Left kidney (tissue), 8 donors: ENCODE measurements around the gene CRYZ. TPM values are rescaled to one million over a fixed set of nuclear protein-coding genes. Genes with fewer than 3 reads are reported as not detected.
"Not testable (repeated sequence)": the region's sequence is repeated elsewhere in the genome, so short reads cannot be mapped to it uniquely, and the experiment has no call there.

Experiments used
- DNase-seq: peaks from one replicate; pipeline ENCODE4 v3.0.0-alpha.2; 2013
- long read RNA-seq, 8 donors: transcript quantifications; one replicate each; lab custom pipeline, GENCODE V29; 2026
- polyA plus RNA-seq: library from polyadenylated mRNA; unstranded; fragments of 120-200 nt; gene quantifications from one replicate; pipeline ENCODE4 v1.2.1, GENCODE V29; 2013; ENCODE audit not compliant: insufficient read length

Gene CRYZ
- polyA plus RNA-seq = 197 TPM
- long read RNA-seq, donor 1, transcript CRYZ-201 (9 exons, 1,888 nt) = major isoform, 46 of 140 reads
- long read RNA-seq, donor 1, transcript CRYZ-205 (10 exons, 2,301 nt) = minor isoform, 5 of 140 reads
- long read RNA-seq, donor 1, transcript CRYZ-207 (2 exons, 2,899 nt) = minor isoform, 5 of 140 reads
- long read RNA-seq, donor 1, partial matches to known transcripts = 82 of 140 reads
- long read RNA-seq, donor 1, other reads (novel, unspliced or antisense) = 0 of 140 reads
- long read RNA-seq, donor 2, transcript CRYZ-201 (9 exons, 1,888 nt) = major isoform, 39 of 101 reads
- long read RNA-seq, donor 2, transcript CRYZ-207 (2 exons, 2,899 nt) = minor isoform, 14 of 101 reads
- long read RNA-seq, donor 2, partial matches to known transcripts = 42 of 101 reads
- long read RNA-seq, donor 2, other reads (novel, unspliced or antisense) = 0 of 101 reads
- long read RNA-seq, donor 3, transcript CRYZ-201 (9 exons, 1,888 nt) = major isoform, 35 of 99 reads
- long read RNA-seq, donor 3, transcript CRYZ-207 (2 exons, 2,899 nt) = minor isoform, 8 of 99 reads
- long read RNA-seq, donor 3, partial matches to known transcripts = 49 of 99 reads
- long read RNA-seq, donor 3, other reads (novel, unspliced or antisense) = 0 of 99 reads
- long read RNA-seq, donor 4, partial matches to known transcripts = 0 of 2 reads
- long read RNA-seq, donor 4, other reads (novel, unspliced or antisense) = 0 of 2 reads
- long read RNA-seq, donor 5, transcript CRYZ-201 (9 exons, 1,888 nt) = major isoform, 100 of 268 reads
- long read RNA-seq, donor 5, transcript CRYZ-207 (2 exons, 2,899 nt) = minor isoform, 6 of 268 reads
- long read RNA-seq, donor 5, transcript CRYZ-205 (10 exons, 2,301 nt) = minor isoform, 7 of 268 reads
- long read RNA-seq, donor 5, partial matches to known transcripts = 150 of 268 reads
- long read RNA-seq, donor 5, other reads (novel, unspliced or antisense) = 0 of 268 reads
- long read RNA-seq, donor 6, transcript CRYZ-205 (10 exons, 2,301 nt) = minor isoform, 8 of 144 reads
- long read RNA-seq, donor 6, transcript CRYZ-201 (9 exons, 1,888 nt) = major isoform, 49 of 144 reads
- long read RNA-seq, donor 6, partial matches to known transcripts = 49 of 144 reads
- long read RNA-seq, donor 6, other reads (novel, unspliced or antisense) = 31 of 144 reads
- long read RNA-seq, donor 7, transcript CRYZ-207 (2 exons, 2,899 nt) = minor isoform, 10 of 133 reads
- long read RNA-seq, donor 7, transcript CRYZ-205 (10 exons, 2,301 nt) = minor isoform, 7 of 133 reads
- long read RNA-seq, donor 7, transcript CRYZ-201 (9 exons, 1,888 nt) = major isoform, 62 of 133 reads
- long read RNA-seq, donor 7, transcript CRYZ-203 (8 exons, 1,292 nt) = minor isoform, 6 of 133 reads
- long read RNA-seq, donor 7, partial matches to known transcripts = 48 of 133 reads
- long read RNA-seq, donor 7, other reads (novel, unspliced or antisense) = 0 of 133 reads
- long read RNA-seq, donor 8, transcript CRYZ-201 (9 exons, 1,888 nt) = major isoform, 15 of 53 reads
- long read RNA-seq, donor 8, partial matches to known transcripts = 19 of 53 reads
- long read RNA-seq, donor 8, other reads (novel, unspliced or antisense) = 15 of 53 reads

DNA sequence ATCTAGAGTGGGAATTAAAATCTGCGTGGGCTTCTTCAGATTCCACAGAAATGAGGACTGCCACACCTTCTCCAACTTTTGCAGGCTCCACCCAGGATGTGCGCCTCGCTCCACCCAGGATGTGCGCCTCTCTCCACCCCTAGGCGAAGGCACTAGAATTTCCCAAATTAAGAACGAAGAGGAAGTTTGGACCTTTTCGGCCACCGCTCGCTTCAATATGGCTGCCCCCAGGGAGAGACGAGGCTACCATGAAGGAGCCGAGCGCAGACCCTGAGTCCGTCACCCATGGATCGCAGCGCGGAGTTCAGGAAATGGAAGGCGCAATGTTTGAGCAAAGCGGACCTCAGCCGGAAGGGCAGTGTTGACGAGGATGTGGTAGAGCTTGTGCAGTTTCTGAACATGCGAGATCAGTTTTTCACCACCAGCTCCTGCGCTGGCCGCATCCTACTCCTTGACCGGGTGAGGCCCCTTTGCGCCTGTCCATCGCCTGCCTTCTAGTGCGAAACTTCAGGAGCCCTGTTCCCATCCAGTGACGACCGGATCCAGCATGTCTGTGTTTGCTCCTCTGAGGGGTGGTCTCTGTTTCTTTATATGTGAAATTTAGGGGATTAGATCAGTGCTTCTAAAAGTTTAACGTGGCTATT, at the start of gene CRYZ, which contains the start of gene TYW3:
Gene CRYZ, minus strand, starts transcription at position 91 of the 644 bp plus-strand sequence. CDS start 8,229 bp downstream, outside the sequence.
Gene TYW3, plus strand, starts transcription at position 193 of the 644 bp plus-strand sequence. Its CDS starts 93 bp downstream, at position 286.
- peak; percentile 95 for DNase-seq

DNA sequence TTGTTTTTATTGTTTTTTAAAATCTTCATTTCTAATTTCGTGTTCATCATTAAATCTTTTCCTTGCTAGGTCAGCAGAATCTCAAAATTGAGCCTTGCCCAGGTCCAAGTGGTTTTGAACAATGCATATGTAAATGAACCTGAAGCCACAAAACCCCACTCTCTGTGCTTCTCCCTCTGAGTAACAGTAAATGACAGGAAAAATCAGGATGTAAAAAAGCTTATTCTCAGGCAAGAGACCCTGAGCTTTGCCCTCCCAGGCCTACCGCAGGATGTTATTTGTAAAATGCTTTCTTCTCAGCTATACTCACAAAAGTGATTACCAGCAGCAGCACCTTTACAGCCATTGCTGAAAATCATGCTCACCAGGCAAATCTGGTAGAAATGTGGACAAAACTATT, 47.7 kb upstream of the CRYZ start:
- DNase-seq = no peak

DNA sequence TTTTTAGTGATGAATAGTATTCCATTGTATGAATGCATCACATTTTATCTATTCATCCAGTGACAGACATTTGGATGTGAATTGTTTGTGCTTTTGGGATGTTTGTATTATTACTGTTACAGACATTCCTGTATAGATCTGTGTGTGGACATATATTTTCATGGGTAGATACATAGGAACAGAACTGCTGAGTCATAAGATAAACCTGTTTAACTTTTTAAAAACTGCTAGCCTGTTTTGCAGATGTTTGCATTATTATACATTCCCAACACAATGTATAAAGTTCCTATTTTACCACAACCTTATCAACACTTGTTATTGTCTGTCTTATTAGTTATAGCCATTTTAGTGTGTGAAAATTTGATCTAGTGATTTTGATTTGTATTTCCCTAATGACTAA, 46.9 kb upstream of the CRYZ start:
- no peak for DNase-seq

DNA sequence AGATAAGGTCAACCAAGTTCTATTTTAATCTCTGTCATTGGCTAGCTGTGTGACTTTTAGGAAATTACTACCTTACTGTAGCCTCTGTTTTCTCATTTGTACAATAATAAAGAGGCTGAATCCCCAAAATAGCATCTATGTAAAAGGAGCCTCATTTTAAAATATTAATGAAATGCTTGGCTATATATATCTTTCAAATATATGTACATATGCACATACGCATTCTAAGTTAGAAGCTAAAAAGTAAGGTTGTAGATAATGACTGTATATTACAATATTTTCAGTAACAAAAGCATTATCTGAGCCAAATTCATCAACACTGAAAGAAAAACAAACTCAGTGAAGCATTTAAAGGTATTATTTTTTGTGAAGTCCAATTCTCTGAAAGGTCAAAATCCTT, 44.7 kb upstream of the CRYZ start:
- DNase-seq = no peak

GRCh38 chr1:74775735-74776134, 42.9 kb upstream of the CRYZ start:
- no peak for DNase-seq

- no peak for DNase-seq
Measured at GRCh38 chr1:74773582-74773981, 40.7 kb upstream of the CRYZ start.

DNA sequence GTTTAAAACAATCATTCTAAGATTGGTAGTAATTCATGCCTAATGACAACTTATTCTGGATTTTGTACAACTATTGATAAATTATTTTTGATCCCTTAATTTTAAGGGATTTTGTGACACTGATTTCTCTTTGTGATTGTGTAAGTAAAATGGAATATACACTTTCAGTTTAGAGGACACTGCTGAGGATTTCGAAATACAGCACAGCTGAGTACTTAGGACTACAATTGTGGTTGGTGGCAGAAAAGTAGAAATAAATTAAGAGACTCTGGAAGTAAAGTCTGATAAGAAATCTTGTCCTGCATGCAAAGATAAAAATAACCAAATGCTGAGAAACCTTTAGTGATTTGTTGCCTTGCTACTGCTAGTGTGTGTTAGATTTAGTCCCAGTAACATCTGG, 40.1 kb upstream of the CRYZ start:
- no peak for DNase-seq

DNA sequence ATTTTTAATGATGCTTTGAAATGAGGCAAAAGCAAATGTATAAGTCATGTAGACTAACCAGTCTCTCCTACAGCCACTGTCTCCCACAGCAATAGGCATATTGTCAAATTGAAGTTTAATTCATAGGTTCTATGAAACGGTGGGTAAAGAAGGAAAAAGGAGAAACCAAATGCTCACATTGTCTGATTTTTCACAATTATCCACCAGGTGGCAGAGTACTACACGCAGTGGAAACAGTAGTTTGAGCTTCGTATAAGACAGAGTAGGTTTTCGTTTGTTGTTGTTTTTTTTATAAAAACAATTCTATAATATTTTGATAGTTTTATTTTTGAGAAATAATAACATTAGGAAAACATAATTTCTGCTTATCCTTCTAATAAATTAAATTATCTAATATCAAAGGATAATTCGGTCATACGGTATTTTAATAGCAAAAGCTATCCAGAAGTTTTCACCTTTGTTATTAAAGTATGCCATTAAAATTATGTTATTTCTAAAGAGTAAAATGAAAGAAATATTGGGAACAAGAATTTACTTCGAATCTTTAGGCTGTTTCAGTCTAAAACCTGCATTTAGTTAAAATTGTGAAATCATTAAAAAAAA, 39.2 kb upstream of the CRYZ start:
- peak; percentile 57 for DNase-seq

DNA sequence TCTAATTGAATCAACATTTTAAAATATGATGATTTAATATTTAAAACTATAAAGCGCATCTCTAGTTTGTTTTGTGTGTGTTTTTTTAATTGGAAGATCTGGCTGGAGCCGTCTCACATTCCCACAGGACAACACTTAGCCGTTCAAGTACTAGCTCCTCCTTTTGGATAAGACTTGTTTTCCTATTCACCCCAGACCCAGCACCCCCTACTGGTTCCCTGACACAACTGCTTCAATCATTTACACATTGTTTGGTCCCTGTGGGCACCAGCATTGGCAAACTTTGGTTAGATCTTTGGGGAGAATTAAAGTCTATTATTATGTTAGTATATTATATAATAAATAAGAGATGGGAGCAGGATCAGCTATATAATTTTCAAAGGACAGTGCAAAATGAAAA, 34.6 kb upstream of the CRYZ start:
- DNase-seq = no peak

DNA sequence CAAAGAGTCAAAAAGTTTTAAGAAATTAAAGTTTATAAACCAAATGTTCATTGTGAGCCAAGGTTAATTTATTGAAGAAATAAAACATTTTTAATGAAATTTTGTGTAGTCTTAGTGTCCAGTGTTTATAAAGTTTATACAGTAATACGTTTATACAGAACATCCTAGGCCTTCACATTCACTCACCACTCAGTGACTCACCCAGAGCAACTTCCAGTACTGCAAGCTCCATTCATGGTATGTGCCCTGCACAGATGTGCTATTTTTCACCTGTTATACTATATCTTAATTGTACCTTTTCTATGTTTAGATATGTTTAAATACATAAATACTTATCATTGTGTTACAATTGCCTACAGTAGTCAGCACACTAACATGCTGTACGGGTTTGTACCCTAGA, 33.7 kb upstream of the CRYZ start:
- no peak for DNase-seq

- DNase-seq = no peak
Measured at GRCh38 chr1:74763807-74764206, 31.0 kb upstream of the CRYZ start.

GRCh38 chr1:74756650-74757049, 23.8 kb upstream of the CRYZ start:
- DNase-seq = not testable (repeated sequence)

- no peak for DNase-seq
Measured at GRCh38 chr1:74755475-74755874, 22.6 kb upstream of the CRYZ start.

GRCh38 chr1:74753104-74753503, 20.3 kb upstream of the CRYZ start:
- no peak for DNase-seq

- DNase-seq = no peak
Measured at GRCh38 chr1:74748960-74749359, 16.1 kb upstream of the CRYZ start.

- not testable (repeated sequence) for DNase-seq
Measured at GRCh38 chr1:74745247-74745646, 12.4 kb upstream of the CRYZ start.

DNA sequence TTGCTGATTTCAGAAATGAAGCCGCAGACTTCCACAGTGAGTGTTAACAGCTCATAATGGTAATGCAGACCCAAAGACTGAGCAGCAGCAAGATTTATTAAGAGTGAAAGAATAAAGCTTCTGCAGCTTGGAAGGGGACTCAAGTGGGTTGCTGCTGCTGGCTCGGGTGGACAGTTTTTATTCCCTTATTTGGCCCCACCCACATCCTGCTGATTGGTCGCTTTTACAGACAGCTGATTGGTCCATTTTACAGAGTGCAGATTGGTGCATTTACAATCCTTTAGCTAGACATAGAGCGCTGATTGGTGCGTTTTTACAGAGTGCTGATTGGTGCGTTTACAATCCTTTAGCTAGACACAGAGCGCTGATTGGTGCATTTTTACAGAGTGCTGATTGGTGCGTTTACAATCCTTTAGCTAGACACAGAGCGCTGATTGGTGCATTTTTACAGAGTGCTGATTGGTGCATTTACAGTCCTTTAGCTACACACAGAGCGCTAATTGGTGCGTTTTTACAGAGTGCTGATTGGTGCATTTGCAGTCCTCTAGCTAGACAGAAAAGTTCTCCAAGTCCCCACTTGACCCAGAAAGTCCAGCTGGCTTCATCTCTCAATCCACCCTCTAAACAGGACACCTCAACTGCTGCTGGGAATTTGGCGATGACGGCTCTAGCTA, 7.6 kb upstream of the CRYZ start:
- not testable (repeated sequence) for DNase-seq

- no peak for DNase-seq
Measured at GRCh38 chr1:74737333-74737732, 4.5 kb upstream of the CRYZ start.

GRCh38 chr1:74733604-74734484, 994 bp upstream of the CRYZ start:
- peak; percentile 83 for DNase-seq
